ENCODE measurements around the gene UPP1. TPM values are rescaled to one million over a fixed set of nuclear protein-coding genes. Genes with fewer than 3 reads are reported as not detected.
A peak's percentile ranks its signal among the peaks of the same experiment; 100 is the strongest.

UPP1 gene
- total RNA-seq, 2 experiments from 2014 or later, result 89.6 to 93.3 TPM

- DNase-seq (no peak), ATAC-seq (peak; percentile 67)
- ChIA-PET POLR2A (no interaction called here), CTCF (interaction anchor here (1.0 to 1.5 kb wide), 3 partner anchors 11 to 139 kb away, joined by 3 to 6 read pairs (median 6); no protein-coding TSS in a partner anchor)
- Mint-ChIP-seq H3K27ac (no peak overlapping the region), H3K4me3 (no peak overlapping the region), H3K4me1 (ENCODE audit: low read depth) (peaks cover 1% of the 10 kb centered on the region), H3K9me3 (peaks cover 8% of the 10 kb centered on the region), H3K36me3 (ENCODE audit: low read depth) (no peaks in the 10 kb centered on the region), H3K27me3 (peaks cover 5% of the 10 kb centered on the region)
- intact Hi-C loops (cut with micrococcal nuclease), result no loop called here
- TF ChIP-seq, protein P1, sequence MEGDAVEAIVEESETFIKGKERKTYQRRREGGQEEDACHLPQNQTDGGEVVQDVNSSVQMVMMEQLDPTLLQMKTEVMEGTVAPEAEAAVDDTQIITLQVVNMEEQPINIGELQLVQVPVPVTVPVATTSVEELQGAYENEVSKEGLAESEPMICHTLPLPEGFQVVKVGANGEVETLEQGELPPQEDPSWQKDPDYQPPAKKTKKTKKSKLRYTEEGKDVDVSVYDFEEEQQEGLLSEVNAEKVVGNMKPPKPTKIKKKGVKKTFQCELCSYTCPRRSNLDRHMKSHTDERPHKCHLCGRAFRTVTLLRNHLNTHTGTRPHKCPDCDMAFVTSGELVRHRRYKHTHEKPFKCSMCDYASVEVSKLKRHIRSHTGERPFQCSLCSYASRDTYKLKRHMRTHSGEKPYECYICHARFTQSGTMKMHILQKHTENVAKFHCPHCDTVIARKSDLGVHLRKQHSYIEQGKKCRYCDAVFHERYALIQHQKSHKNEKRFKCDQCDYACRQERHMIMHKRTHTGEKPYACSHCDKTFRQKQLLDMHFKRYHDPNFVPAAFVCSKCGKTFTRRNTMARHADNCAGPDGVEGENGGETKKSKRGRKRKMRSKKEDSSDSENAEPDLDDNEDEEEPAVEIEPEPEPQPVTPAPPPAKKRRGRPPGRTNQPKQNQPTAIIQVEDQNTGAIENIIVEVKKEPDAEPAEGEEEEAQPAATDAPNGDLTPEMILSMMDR (IDR thresholded peaks at IDR 0.05), result no peak
Measured at GRCh38 chr7:48130658-48131108, 41.6 kb downstream of the UPP1 start.

GRCh38 chr7:48132792-48133191, 43.7 kb downstream of the UPP1 start:
- Mint-ChIP-seq H3K36me3 (ENCODE audit: low read depth) (no peaks in the 10 kb centered on the region), H3K27me3 (peaks cover 3% of the 10 kb centered on the region), H3K4me1 (ENCODE audit: low read depth) (peaks cover 1% of the 10 kb centered on the region), H3K9me3 (peaks cover 4% of the 10 kb centered on the region), H3K4me3 (no peak overlapping the region), H3K27ac (no peak overlapping the region)
- DNase-seq (no peak), ATAC-seq (no peak)
- intact Hi-C loops (cut with micrococcal nuclease), result no loop called here
- TF ChIP-seq, protein P1 (IDR thresholded peaks at IDR 0.05), result no peak
- ChIA-PET POLR2A (interaction anchor here (0.6 kb wide), 1 partner anchor 155 kb away, joined by 3 read pairs; no protein-coding TSS in a partner anchor), CTCF (interaction anchor here (0.6 to 1.0 kb wide), 3 partner anchors 22 to 188 kb away, joined by 3 to 4 read pairs (median 3); no protein-coding TSS in a partner anchor)

DNA sequence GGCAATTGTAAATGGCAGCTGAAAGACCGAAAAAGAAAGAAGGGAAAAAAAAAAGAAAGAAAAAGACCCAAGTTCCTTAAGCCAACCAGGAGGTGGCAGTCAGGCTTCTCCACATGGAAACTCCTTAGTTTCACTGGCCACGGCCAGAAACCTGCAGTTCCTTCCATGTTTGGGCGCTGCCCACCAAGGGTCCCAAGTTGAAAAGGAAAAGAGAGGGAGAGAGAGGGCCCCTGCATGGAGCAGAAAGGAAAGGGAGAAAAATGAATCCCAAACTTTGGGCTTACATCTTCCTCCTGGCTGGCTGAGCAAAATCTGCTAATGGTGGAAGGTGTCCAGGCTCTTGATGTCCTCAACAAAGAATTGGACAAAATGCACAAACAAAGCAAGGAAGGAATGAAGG, 50.4 kb downstream of the UPP1 start:
- no peaks in the 10 kb centered on the region for H3K36me3 Mint-ChIP-seq (ENCODE audit: low read depth)
- no peak for DNase-seq
- intact Hi-C loops (cut with micrococcal nuclease), result no loop called here
- POLR2A ChIA-PET, result no interaction called here
- H3K27me3 Mint-ChIP-seq, result no peaks in the 10 kb centered on the region
- CTCF ChIA-PET, result interaction anchor here (1.0 kb wide), 1 partner anchor 195 kb away, joined by 3 read pairs; no protein-coding TSS in a partner anchor
- TF ChIP-seq, protein P1 (IDR thresholded peaks at IDR 0.05), result no peak
- H3K9me3 Mint-ChIP-seq, result peaks cover 4% of the 10 kb centered on the region
- H3K4me3 Mint-ChIP-seq, result no peak overlapping the region
- H3K27ac Mint-ChIP-seq, result no peak overlapping the region
- no peak for ATAC-seq
- no peaks in the 10 kb centered on the region for H3K4me1 Mint-ChIP-seq (ENCODE audit: low read depth)

- CTCF ChIA-PET, result interaction anchor here (1.0 kb wide), 1 partner anchor 195 kb away, joined by 3 read pairs; no protein-coding TSS in a partner anchor
- no peak overlapping the region for H3K27ac Mint-ChIP-seq
Measured at GRCh38 chr7:48140001-48140681, 51.1 kb downstream of the UPP1 start.

More at GRCh38 chr7:48140001-48140681, 51.1 kb downstream of the UPP1 start:
- TF ChIP-seq, protein P1 (IDR thresholded peaks at IDR 0.05), result no peak
- H3K4me1 Mint-ChIP-seq (ENCODE audit: low read depth), result no peaks in the 10 kb centered on the region
- H3K4me3 Mint-ChIP-seq, result no peak overlapping the region
- peaks cover 4% of the 10 kb centered on the region for H3K9me3 Mint-ChIP-seq
- intact Hi-C loops (cut with micrococcal nuclease), result no loop called here
- H3K27me3 Mint-ChIP-seq, result no peaks in the 10 kb centered on the region
- ATAC-seq (no peak), DNase-seq (no peak)
- no peaks in the 10 kb centered on the region for H3K36me3 Mint-ChIP-seq (ENCODE audit: low read depth)
- POLR2A ChIA-PET, result no interaction called here

Measured in activated CD8-positive, alpha-beta T cell treated with anti-CD3 and anti-CD28 coated beads for 36 hours (primary cell).